SU-DHL-6 (cell line): Measurements from ENCODE around the gene SHROOM4.

ENCODE experiments used
- CTCF ChIP-seq: fragments of 200-600 bp; sonication (generic); IDR thresholded peaks from one replicate; pipeline ENCODE4 v1.5.1; 2017; ENCODE audit warnings: antibody characterized with exemption, mild to moderate bottlenecking, low read length, moderate library complexity; ENCODE audit not compliant: insufficient read depth, poor library complexity, severe bottlenecking
- EZH2phosphoT487 ChIP-seq: fragments of 200-600 bp; sonication (generic), shearing (Covaris generic); conservative IDR thresholded peaks from 2 replicates; pipeline ENCODE4 v1.6.1; 2018; ENCODE audit warnings: mild to moderate bottlenecking, antibody characterized with exemption, low read length, moderate library complexity, mixed read lengths

- TF ChIP-seq CTCF (no peak), EZH2phosphoT487 (no peak)
These were observed 102.1 kb downstream of the SHROOM4 start for GRCh38 chrX:50711907-50712306.
